COR-L47 (cell line): Measurements from ENCODE around the gene KLK2.
"Not testable (repeated sequence)": the region's sequence is repeated elsewhere in the genome, so short reads cannot be mapped to it uniquely, and the experiment has no call there.

Source experiments
- DNase-seq: peaks from one replicate; lab custom pipeline; 2025; lab: John Stamatoyannopoulos, UW

Gene KLK2

GRCh38 chr19:50894478-50895356 is 21.5 kb downstream of the KLK2 start:
- DNase-seq = no peak

GRCh38 chr19:50896089-50896590 is 22.9 kb downstream of the KLK2 start:
- DNase-seq = not testable (repeated sequence)

- no peak for DNase-seq
These were observed 23.5 kb downstream of the KLK2 start for GRCh38 chr19:50896591-50897190.

- no peak for DNase-seq
These were observed 24.0 kb downstream of the KLK2 start for GRCh38 chr19:50897191-50897607.

GRCh38 chr19:50897612-50898011 is 24.4 kb downstream of the KLK2 start:
- no peak for DNase-seq

- no peak for DNase-seq
These were observed 24.8 kb downstream of the KLK2 start for GRCh38 chr19:50898018-50898417.

GRCh38 chr19:50899569-50899968 is 26.3 kb downstream of the KLK2 start:
- DNase-seq = no peak

GRCh38 chr19:50902640-50903039 is 29.4 kb downstream of the KLK2 start:
- no peak for DNase-seq

GRCh38 chr19:50906217-50906616 is 33.0 kb downstream of the KLK2 start:
- DNase-seq = no peak

GRCh38 chr19:50908336-50908735 is 35.1 kb downstream of the KLK2 start:
- DNase-seq = no peak

GRCh38 chr19:50909240-50910070 is 36.2 kb downstream of the KLK2 start:
- DNase-seq = no peak

- DNase-seq = no peak
These were observed 37.5 kb downstream of the KLK2 start for GRCh38 chr19:50910722-50911121.

- no peak for DNase-seq
These were observed 38.2 kb downstream of the KLK2 start, which contains the start of gene KLK4 for GRCh38 chr19:50911206-50912101. KLK4 (minus strand) TSS chr19:50911395; CDS start chr19:50910738, 657 bp downstream.

GRCh38 chr19:50912102-50912599 is 38.9 kb downstream of the KLK2 start:
- DNase-seq = no peak

- DNase-seq = no peak
These were observed 39.8 kb downstream of the KLK2 start for GRCh38 chr19:50912727-50913716.

GRCh38 chr19:50916069-50916468 is 42.8 kb downstream of the KLK2 start:
- DNase-seq = no peak

GRCh38 chr19:50921426-50922316 is 48.4 kb downstream of the KLK2 start:
- DNase-seq = peak; percentile 51

GRCh38 chr19:50922317-50922853 is 49.1 kb downstream of the KLK2 start:
- peak; percentile 86 for DNase-seq
